Medulla oblongata (tissue), 1 donor: ENCODE measurements around the gene CTBP1.

Source experiments
- DNase-seq: peaks from one replicate; pipeline ENCODE4 v3.0.0-alpha.2; 2015; ENCODE audit errors: extremely low spot score

Gene CTBP1

DNA sequence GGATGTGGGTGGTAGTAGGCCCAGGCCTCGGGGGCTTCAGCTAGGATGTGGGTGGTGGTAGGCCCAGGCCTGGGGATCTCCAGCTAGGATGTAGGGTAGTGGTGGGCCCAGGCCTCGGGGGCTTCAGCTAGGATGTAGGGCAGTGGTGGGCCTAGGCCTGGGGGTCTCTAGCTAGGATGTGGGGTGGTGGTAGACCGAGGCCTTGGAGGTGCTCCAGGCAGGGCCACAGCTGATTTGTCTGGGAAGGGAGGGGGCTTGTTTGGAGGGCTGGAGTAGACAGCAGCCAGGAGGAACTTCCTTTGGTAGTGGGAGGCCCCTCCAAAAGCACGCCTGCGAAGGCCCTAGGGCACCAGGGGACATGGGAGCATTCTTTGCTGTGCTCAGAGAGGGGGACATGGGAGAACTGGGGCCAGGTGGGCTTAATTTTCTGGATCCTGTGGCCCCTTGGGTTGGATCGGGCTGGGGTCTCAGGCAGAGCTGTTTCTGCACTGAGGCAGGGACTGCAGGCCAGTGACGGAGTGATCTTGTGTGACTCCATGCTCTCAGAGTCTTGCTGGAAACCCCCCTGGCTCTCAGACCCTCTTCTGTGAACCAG is 73.2 kb downstream of the CTBP1 start:
- no peak for DNase-seq

- DNase-seq, result peak; percentile 24
These were observed 73.8 kb downstream of the CTBP1 start for GRCh38 chr4:1174941-1175634.

- DNase-seq, result no peak
These were observed 75.8 kb downstream of the CTBP1 start for GRCh38 chr4:1172971-1173757.

DNA sequence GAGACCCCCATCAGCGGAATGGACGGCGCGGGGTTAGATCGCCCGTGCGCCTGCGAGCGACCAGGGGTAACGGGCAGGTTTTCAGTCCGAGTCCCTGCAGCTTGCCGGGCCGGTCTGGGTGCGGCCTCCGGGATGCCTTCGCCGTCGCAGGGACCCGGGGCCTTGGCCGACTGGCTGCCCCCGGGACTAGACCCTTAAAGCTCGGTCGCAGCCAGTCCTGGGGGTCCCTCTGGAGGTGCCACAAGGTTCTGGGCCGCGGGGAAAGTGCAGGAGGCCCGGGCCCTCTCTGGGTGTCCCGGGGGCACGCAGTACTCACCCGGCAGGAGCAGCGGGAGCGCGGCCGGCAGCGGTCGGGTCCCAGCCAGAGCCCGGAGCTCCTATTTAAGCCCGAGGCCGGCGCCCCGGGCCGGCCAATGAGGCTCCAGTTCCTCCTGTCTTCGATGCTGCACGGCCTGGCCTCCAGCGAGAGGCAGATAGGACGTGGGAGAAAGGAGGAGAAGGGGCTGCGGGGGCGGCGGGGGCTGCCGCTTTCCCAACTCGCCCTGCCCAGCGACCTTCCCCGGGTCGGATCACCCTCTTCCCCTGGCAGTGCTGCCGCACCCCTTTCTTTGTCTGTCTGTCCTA is 76.6 kb downstream of the CTBP1 start, which contains the start of gene SPON2:
Gene SPON2, minus strand, starts transcription at position 356 of the 624 bp plus-strand sequence.
- no peak for DNase-seq

GRCh38 chr4:1171311-1172227 is 77.4 kb downstream of the CTBP1 start:
- no peak for DNase-seq

DNA sequence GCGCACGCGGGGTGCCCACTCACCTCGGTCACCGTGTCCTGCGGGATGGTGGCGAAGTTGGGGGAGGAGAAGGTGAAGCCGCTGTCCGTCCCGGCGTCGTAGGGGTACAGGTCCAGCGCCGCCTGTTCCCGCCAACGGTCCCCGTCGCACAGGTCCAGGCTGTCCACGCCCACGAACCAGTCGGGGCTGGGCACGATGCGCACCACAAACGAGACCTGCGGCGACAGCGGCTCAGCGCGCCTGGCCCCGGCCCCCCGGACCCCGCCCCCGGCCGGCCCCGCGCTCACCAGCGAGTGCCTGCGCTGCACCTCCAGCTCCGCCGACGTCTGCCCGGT is 78.0 kb downstream of the CTBP1 start:
- no peak for DNase-seq

DNA sequence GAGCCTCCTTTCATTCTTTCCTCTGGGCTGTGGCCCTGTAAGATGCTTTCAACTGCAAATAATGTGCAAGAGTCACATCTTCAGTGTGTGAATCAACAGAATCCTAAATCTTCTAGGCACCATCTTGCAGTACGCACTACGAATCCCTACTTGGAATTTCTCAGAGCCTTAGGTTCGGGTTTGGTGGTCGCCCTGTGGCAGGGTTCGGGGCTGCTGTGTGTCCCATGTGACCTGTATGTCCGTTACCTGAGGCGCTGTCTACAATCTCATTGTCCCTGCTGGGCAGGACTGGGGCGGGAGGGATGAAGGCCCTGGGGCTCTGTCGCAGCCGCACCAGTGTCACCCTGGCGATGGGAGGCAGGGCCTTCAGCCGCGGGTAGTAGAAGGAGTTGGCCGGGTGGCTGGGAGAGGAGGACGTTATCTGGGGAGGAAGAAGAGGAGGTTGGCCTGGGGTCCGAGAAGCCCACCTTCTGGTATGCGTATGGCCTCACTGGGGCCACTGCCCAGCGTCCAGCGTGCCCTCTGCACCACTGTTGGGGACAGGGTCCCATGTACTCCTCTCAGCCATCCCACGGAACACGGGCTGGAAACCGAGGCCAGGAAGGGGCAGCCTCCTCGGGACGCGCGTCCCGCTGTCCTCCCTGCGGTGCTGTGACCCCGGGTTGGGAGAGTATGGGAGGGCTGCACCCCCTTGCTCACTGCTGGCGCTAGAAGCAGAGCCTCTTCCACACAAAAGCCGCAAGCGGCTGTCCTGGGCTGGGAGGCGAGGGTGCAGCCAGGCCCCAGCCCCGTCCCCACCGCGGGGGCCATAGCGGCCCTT is 78.6 kb downstream of the CTBP1 start:
- no peak for DNase-seq

DNA sequence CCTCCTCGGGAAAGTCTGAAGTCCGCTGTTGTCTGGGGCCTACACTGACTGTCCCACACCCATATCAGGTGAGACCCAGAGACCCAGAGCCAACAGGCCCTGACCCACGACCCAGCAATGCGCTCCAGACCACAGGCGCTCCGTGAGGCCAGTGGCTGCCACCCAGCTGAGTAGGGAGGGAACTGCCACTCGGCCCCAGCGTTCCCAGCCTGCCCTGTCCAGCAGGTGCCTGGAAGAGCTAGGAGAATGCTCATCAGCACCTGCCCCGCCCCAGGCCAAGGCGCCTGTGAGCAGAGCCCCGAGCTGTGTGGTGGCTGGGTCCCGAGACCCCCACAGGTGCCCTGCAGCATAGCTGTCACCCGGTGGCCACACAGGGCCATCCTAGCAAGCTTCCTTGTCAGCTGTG is 79.2 kb downstream of the CTBP1 start:
- DNase-seq, result no peak

GRCh38 chr4:1169171-1169671 is 79.7 kb downstream of the CTBP1 start:
- no peak for DNase-seq

GRCh38 chr4:1168191-1169101 is 80.5 kb downstream of the CTBP1 start:
- DNase-seq, result no peak

DNA sequence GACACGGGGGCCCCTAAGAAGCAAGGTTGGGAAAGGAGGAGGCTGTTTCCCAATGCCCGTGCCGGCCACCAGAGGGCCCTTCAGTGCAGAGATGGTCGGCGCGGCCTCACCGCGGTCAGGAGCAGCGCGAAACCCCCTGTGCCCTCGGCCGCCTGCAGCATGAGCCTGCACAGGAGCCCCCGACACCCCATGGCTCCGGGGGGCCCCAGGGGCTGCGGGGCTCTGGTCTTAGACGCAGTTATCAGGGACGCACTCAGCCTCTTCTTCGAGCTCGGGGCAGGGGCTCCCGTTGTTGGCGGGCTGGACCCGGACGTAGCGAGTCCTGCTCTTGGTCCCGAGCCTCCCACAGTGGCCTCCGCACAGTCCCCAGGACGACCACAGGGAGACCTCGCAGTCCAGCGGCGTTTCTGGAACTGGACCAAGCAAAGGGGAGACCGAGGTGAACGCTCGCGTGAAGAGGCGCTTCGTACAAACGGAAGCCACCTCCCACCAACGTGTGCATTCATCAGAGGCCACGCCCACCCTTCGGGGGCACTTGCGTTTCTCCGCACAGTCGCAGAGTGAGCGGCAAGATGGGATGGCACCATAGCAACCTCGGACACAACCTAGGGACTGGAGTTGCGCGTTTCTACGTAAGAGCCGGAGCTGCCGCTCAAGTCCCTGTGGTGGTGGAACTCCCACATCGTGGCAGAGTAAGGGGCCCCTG is 81.5 kb downstream of the CTBP1 start:
- DNase-seq, result peak; percentile 70

DNA sequence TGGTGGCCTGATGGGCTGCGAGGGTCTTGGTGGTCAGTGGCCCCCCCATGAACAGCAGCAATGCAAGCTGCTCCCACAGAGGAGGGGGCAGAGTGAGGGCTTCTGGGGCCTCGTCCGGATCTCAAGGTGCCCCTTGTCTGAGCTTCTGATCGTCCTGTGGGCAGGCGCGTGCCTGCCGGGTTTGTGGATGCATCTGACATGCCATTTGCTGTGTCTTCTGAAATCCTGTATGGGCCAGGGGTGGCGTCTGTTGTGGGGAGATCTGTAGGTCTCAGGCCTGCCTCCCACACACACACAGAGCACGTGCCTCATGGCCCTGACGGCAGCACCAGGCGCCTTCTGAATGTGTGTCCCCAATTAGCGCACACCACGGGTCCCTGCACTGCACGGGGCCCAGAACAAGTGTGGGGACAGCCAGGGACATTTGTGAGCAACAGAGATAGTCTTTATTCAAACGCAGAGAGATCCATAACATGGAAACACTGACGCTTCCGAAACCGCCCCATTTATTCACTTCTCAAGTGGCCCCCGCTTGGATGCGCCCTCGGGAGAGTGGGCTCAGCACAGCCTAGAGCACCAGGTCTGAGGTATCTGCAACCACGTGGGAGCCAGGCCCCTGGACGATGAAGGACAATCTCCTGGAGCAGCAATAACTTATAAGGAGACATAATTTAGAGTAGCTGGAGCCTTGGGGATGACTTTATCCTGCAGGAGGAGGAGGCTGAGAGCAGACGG is 82.3 kb downstream of the CTBP1 start:
- DNase-seq, result no peak

- no peak for DNase-seq
These were observed 83.9 kb downstream of the CTBP1 start for GRCh38 chr4:1164956-1165545.

- DNase-seq, result no peak
These were observed 84.5 kb downstream of the CTBP1 start for GRCh38 chr4:1164444-1164843.

GRCh38 chr4:1164040-1164439 is 84.9 kb downstream of the CTBP1 start:
- no peak for DNase-seq
